Pancreas (tissue), 10 donors: Measurements from ENCODE around the gene HESX1. TPM values are rescaled to one million over a fixed set of nuclear protein-coding genes. Genes with fewer than 3 reads are reported as not detected.
A peak's percentile ranks its signal among the peaks of the same experiment; 100 is the strongest.

Source experiments
- ATAC-seq, 4 donors: fragments of 200-7000 bp; cut with Tn5 transposase; one replicate each; pipeline versions ENCODE4 v1.8.0 to v1.9.1; 2020; ENCODE audit warnings: mild to moderate bottlenecking in 4 of 4, moderate library complexity in 4 of 4
- DNase-seq, 6 donors: peaks; one replicate each; pipeline ENCODE4 v3.0.0-alpha.2; 2020
- FAIRE-seq: peaks from 2 replicates; lab custom pipeline; 2012; peaks lifted over from hg19 to GRCh38; lab: Jason Lieb, UNC
- H3K27ac ChIP-seq, 4 donors: fragments of 200-600 bp; sonication (generic); 1 replicate in 3 of 4; 2 replicates in 1 of 4; pipeline versions ENCODE4 v1.5.0 to v1.8.0; 2020
- H3K27me3 ChIP-seq, 4 donors: fragments of 200-600 bp; one replicate each; pipeline ENCODE4 v1.8.0; 2021
- H3K36me3 ChIP-seq, 3 donors: fragments of 200-600 bp; sonication (generic) in 1 of 3; one replicate each; pipeline versions ENCODE4 v1.5.0 to v1.8.0; 2020 to 2021
- H3K4me1 ChIP-seq, 3 donors: fragments of 200-600 bp; one replicate each; pipeline ENCODE4 v1.8.0; 2021
- H3K4me3 ChIP-seq, 4 donors: fragments of 200-600 bp; sonication (generic) in 2 of 4; one replicate each; pipeline versions ENCODE4 v1.5.0 to v1.8.0; 2020 to 2021
- H3K9me3 ChIP-seq, 4 donors: fragments of 200-600 bp; one replicate each; pipeline ENCODE4 v1.8.0; 2021
- WGBS, 2 donors: extraction: QIAGEN DNeasy Blood & Tissue Kit; methylation state at CpG; one replicate each; pipeline ENCODE4 v1.1.7; 2013; 5-methylcytosine and 5-hydroxymethylcytosine counted together
- intact Hi-C, 3 donors: fragments of 100-400 bp; cut with DNase I; formaldehyde crosslinking; loops; one replicate each; pipeline versions ENCODE4 v1.11.1 to v1.14.2; 2022
- polyA plus RNA-seq, 2 donors: library from polyadenylated mRNA; stranded (reverse); fragments of 200-250 nt; gene quantifications; one replicate each; pipeline ENCODE4 v1.2.3, GENCODE V29; 2013
- total RNA-seq, 6 donors: library from RNA; stranded (reverse); fragmentation: NEBNext Ultra II Directional in 4 of 6; extraction: Animal tissue kit (Norgen Biotek cat#: 25700) in 4 of 6; gene quantifications; one replicate each; pipeline versions ENCODE4 v1.2.1 to v1.2.4, GENCODE V29; 2021 to 2023
- TF ChIP-seq, protein P1 (sequence below), 4 donors: fragments of 200-600 bp; sonication (generic) in 3 of 4; IDR thresholded peaks; one replicate each; pipeline versions ENCODE4 v1.5.0 to v1.8.0; 2021; ENCODE audit warnings: antibody characterized with exemption in 4 of 4
- donor health status: healthy with polysubstance abuse.
- donor health status: DM: no; HTN: no; CAD: no; lungs with moderate emphysema.
- donor health status: DM: no; HTN: no; CAD: no.
- donor health status: control.
- donor health status: control.
- donor health status: Bipolar disorder and iron deficiency.
- donor health status: DM: yes; HTN: yes; CAD: no.
- donor health status: DM: no; HTN: no; CAD: no.
- donor health status: DM: no; HTN: no; CAD: no.
- donor health status: DM: yes; HTN: yes; CAD: no.

Gene HESX1
- total and polyA plus RNA-seq, 8 donors = 0.22 to 1.4 (median 0.66) TPM; not detected in 1

DNA sequence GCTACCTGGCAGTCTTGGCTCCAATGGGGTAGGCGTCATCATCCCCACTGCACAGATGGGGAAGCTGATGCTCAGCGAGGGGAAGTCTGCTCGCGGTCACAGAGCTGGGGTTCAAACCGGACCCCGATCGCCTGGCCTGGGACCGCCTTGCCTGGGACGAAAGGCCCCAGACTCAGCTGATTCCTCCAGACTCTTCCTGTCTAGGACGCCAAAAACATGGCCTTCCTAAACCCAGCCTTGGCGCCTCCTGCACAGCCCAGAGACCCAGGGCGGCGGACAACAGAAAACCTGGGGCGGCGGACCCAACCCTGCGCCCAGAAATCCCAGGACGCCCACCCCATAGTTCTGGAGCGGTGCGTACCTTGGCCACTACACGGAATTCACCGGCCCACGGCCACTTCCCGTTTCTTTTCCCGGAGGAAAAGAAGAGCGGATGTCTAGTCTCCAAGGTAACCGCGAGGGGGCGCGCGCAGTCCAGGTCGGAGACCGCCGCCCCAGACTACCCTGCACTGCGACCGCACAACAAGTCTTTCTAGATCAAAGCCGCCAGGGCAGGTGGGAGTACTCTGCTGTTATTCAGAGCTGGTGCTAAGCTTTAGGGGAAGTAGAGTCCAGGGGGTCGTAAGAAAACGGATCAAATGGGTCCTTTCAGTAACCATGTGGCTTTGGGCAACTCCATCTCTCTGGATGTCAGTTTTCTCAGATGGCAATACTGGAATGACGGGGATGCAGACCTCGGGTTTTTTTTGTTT, 29.7 kb downstream of the HESX1 start:
- H3K4me3 ChIP-seq = peak overlapping the region; percentile 20 to 52 (median 40)
- TF ChIP-seq, protein P1, sequence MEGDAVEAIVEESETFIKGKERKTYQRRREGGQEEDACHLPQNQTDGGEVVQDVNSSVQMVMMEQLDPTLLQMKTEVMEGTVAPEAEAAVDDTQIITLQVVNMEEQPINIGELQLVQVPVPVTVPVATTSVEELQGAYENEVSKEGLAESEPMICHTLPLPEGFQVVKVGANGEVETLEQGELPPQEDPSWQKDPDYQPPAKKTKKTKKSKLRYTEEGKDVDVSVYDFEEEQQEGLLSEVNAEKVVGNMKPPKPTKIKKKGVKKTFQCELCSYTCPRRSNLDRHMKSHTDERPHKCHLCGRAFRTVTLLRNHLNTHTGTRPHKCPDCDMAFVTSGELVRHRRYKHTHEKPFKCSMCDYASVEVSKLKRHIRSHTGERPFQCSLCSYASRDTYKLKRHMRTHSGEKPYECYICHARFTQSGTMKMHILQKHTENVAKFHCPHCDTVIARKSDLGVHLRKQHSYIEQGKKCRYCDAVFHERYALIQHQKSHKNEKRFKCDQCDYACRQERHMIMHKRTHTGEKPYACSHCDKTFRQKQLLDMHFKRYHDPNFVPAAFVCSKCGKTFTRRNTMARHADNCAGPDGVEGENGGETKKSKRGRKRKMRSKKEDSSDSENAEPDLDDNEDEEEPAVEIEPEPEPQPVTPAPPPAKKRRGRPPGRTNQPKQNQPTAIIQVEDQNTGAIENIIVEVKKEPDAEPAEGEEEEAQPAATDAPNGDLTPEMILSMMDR (IDR thresholded peaks at IDR 0.05) = peak; percentile 66 to 80 (median 74)
- intact Hi-C loops = no loop called here
- 8 to 9% methylated on average over 40 of the region's 40 CpGs for WGBS, 2 donors
- H3K36me3 ChIP-seq = no peaks in the 10 kb centered on the region
- no peak overlapping the region for H3K27ac ChIP-seq
- H3K27me3 ChIP-seq = no peaks in the 10 kb centered on the region
- ATAC-seq (peak; percentile 87 to 95 (median 92)), DNase-seq (peak; percentile 56 to 92 (median 76)), FAIRE-seq (no peak)
- no peaks in the 10 kb centered on the region for H3K4me1 ChIP-seq
- H3K9me3 ChIP-seq = no peaks in the 10 kb centered on the region

DNA sequence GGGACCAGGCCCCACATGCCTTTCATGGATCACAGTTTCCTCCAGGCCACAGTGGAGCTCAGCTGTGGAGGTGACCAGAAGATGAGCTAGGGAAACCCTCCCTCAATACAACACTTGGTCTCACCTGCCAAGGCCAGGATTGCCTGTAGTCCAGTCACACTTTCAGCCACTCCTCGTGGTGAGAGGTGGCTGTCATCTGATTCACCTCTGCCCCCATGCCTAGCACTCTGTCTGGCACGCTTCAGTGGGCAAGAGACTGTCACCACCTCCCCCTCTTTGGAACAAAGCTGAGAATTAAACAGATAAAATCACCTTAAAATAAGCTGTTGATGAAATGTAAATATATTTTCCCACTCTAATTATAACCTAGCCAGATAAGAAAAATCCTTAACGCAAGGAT, 30.7 kb downstream of the HESX1 start:
- ATAC-seq (no peak), FAIRE-seq (no peak), DNase-seq (no peak)
- Histone ChIP-seq H3K36me3 (no peaks in the 10 kb centered on the region), H3K9me3 (no peaks in the 10 kb centered on the region), H3K4me1 (peaks cover 0 to 4% (median 0%) of the 10 kb centered on the region in 3 donors), H3K4me3 (no peak overlapping the region), H3K27ac (no peak overlapping the region), H3K27me3 (no peaks in the 10 kb centered on the region)
- 43 to 52% methylated on average over 3 of the region's 3 CpGs for WGBS, 2 donors
- TF ChIP-seq, protein P1 (IDR thresholded peaks at IDR 0.05) = no peak
- intact Hi-C loops = no loop called here

DNA sequence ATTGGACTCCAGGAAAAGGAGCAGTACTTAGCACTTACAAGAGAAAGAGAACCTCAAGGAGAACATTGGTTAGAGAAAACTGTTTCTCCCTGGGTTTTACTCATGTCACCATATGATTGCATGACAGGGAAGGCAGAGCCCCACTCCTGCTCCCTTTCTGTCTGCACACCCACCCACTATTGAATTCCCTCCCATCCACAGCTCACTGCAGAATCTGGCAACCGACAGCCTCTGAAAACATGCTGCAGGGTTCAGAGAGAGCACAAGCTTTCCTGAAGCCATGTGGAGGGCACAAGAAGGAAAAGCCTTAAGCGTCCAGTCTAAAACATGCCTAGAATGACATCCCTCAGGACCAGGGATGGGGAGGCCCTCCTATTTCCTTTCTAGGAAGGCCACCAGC, 31.6 kb downstream of the HESX1 start:
- Histone ChIP-seq H3K27me3 (no peaks in the 10 kb centered on the region), H3K36me3 (no peaks in the 10 kb centered on the region), H3K27ac (no peak overlapping the region), H3K4me1 (peaks cover 0 to 4% (median 0%) of the 10 kb centered on the region in 3 donors), H3K9me3 (no peaks in the 10 kb centered on the region), H3K4me3 (no peak overlapping the region)
- intact Hi-C loops = no loop called here
- FAIRE-seq (no peak), DNase-seq (no peak), ATAC-seq (no peak)
- WGBS, 2 donors = 70 to 78% methylated on average over 2 of the region's 2 CpGs
- TF ChIP-seq, protein P1 (IDR thresholded peaks at IDR 0.05) = no peak

DNA sequence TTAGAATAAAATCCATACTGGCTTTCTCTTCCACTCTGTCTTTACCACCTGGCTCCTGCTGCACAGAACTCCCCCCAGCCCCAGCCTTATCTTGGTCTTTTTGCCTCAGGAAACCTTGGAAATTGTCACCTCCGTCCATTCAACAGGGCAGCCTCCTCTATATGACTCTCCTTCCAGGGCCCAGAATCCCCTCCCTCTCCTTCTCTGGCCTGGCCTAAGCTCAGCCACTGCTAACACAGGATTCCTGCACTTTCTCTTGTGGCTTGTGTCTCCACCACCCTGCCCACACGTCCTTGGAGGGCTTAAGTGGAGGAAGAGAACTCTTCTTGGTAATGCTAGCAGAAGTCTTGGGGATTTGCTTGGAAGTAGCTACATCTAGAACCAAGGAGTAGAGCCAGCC, 33.1 kb downstream of the HESX1 start:
- 51 to 56% methylated on average over 2 of the region's 2 CpGs for WGBS, 2 donors
- no peak for DNase-seq
- Histone ChIP-seq H3K4me1 (peaks cover 0 to 4% (median 0%) of the 10 kb centered on the region in 3 donors), H3K9me3 (no peaks in the 10 kb centered on the region), H3K4me3 (no peak overlapping the region), H3K36me3 (no peaks in the 10 kb centered on the region), H3K27me3 (no peaks in the 10 kb centered on the region), H3K27ac (no peak overlapping the region)
- TF ChIP-seq, protein P1 (IDR thresholded peaks at IDR 0.05) = no peak
- no peak for ATAC-seq
- no peak for FAIRE-seq
- intact Hi-C loops = no loop called here

DNA sequence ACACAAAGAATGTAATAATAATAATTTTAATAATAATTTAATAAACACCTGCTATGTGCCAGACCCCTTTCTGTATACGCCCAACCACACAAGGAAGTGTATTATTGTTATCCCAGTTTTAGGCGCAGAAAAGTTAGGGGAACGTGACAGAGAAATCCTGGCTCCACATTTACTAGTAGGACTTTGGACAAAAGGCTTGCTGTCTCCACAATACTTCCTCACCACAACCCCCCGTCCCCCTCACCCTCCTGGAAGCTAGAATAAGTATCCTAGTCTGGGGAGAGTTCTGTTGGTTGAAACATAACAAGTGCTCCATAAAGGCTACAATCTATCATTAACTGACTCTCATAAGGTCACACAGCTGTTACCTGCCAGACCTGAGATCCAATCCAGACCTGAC, 34.1 kb downstream of the HESX1 start:
- ATAC-seq (no peak), FAIRE-seq (no peak), DNase-seq (no peak)
- Histone ChIP-seq H3K36me3 (no peaks in the 10 kb centered on the region), H3K9me3 (no peaks in the 10 kb centered on the region), H3K27ac (no peak overlapping the region), H3K27me3 (no peaks in the 10 kb centered on the region), H3K4me1 (peaks cover 0 to 4% (median 0%) of the 10 kb centered on the region in 3 donors), H3K4me3 (peak overlapping the region in 1 of 4 donors; percentile 94)
- TF ChIP-seq, protein P1 (IDR thresholded peaks at IDR 0.05) = no peak
- intact Hi-C loops = no loop called here
- WGBS, 2 donors = 15 to 24% methylated on average over 4 of the region's 4 CpGs
